ENCODE measurements around the gene SYNJ1. TPM values are rescaled to one million over a fixed set of nuclear protein-coding genes. Genes with fewer than 3 reads are reported as not detected.

Gene SYNJ1
- total and polyA plus RNA-seq, 2 of the 4 experiments (the other 2 are of a cell fraction): 3.6 to 4.6 TPM

- Histone ChIP-seq H3K9me3 (ENCODE audit: control insufficient read depth, insufficient read depth, low read length) (no peaks in the 10 kb centered on the region), H2BK120ac (ENCODE audit: low read depth, low read length) (no peak overlapping the region), H3K18ac (ENCODE audit: low read depth, low read length) (no peak overlapping the region), H3K9ac (ENCODE audit: low read depth, low read length) (no peak overlapping the region), H3K36me3 (ENCODE audit: control insufficient read depth, insufficient read depth, low read length) (no peaks in the 10 kb centered on the region; the same call in 1 of the 2 replicates), H3K14ac (replicated peaks; ENCODE audit: low read depth, low read length) (no peak overlapping the region), H4K8ac (ENCODE audit: low read depth in 2 of 2, low read length in 2 of 2) (no peak overlapping the region), H4K5ac (ENCODE audit: low read depth, low read length) (no peak overlapping the region), H2BK20ac (ENCODE audit: low read depth, low read length) (no peak overlapping the region), H3K4me2 (ENCODE audit: low read depth, low read length) (no peak overlapping the region), H3K27me3 (ENCODE audit: control insufficient read depth, insufficient read depth, low read length) (no peaks in the 10 kb centered on the region), H3K4ac (ENCODE audit: low read depth, low read length) (no peak overlapping the region), H3K27ac (ENCODE audit: insufficient read depth, low read length) (no peak overlapping the region), H3K9me1 (ENCODE audit: insufficient read depth, low read length) (peaks cover 6% of the 10 kb centered on the region; the same call in 1 of the 2 replicates), H2AK5ac (ENCODE audit: low read depth, low read length) (no peak overlapping the region), H3K4me3 (ENCODE audit: insufficient read depth, low read depth, low read length) (no peak overlapping the region), H4K20me1 (ENCODE audit: insufficient read depth, low read length) (no peaks in the 10 kb centered on the region), H4K91ac (ENCODE audit: insufficient read depth, low read depth, low read length) (no peak overlapping the region), H3K79me1 (ENCODE audit: low read depth in 1 of 2, low read length in 2 of 2) (peaks cover 5 to 8% of the 10 kb centered on the region in 2 experiments; a peak in 3 of 4 replicates), H2BK5ac (ENCODE audit: low read depth, low read length, poor library complexity, severe bottlenecking) (no peak overlapping the region), H2BK15ac (ENCODE audit: low read depth, low read length) (no peak overlapping the region), H3K4me1 (ENCODE audit: control insufficient read depth, insufficient read depth, low read length) (peaks cover 6% of the 10 kb centered on the region), H3K56ac (ENCODE audit: extremely low read depth, insufficient read depth, low read length) (no peak overlapping the region), H2AFZ (replicated peaks; ENCODE audit: low read length, poor library complexity) (no peak overlapping the region), H2AK9ac (replicated peaks; ENCODE audit: low read depth, low read length, poor library complexity) (no peak overlapping the region), H3K23ac (ENCODE audit: low read depth, low read length) (no peak overlapping the region)
- BruUV-seq (replicated peaks): no TSS peak
- WGBS, 2 experiments (ENCODE audit: extremely low coverage in 2 of 2, insufficient read length in 1 of 2): no CpG with 5 or more reads among the region's 2 CpGs
- ChIA-PET POLR2A (ENCODE audit: unreplicated experiment) (no interaction called here), CTCF (no interaction called here)
- dilution Hi-C loops (cut with HindIII; ENCODE audit: low sequenced_read_pairs, unreplicated experiment): no loop called here
- ATAC-seq (ENCODE audit: low read depth) (no peak), DNase-seq (no peak)
- TF ChIP-seq, protein P1, sequence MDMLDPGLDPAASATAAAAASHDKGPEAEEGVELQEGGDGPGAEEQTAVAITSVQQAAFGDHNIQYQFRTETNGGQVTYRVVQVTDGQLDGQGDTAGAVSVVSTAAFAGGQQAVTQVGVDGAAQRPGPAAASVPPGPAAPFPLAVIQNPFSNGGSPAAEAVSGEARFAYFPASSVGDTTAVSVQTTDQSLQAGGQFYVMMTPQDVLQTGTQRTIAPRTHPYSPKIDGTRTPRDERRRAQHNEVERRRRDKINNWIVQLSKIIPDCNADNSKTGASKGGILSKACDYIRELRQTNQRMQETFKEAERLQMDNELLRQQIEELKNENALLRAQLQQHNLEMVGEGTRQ (IDR thresholded peaks at IDR 0.05; ENCODE audit: low read depth, low read length): no peak
- no peak for TF ChIP-seq MAFK (IDR thresholded peaks at IDR 0.05; ENCODE audit: low read depth, low read length)
- TF ChIP-seq RCOR1 (IDR thresholded peaks at IDR 0.05; ENCODE audit: insufficient replicate concordance, low read length): no peak
- no peak for TF ChIP-seq POLR2A (IDR thresholded peaks at IDR 0.05; ENCODE audit: low read depth, low read length)
- no peak for TF ChIP-seq BHLHE40 (IDR thresholded peaks at IDR 0.05; ENCODE audit: low read depth, low read length)
- no peak for TF ChIP-seq FOS (IDR thresholded peaks at IDR 0.05; ENCODE audit: low read depth, low read length)
- TF ChIP-seq NFE2L2 (IDR thresholded peaks at IDR 0.05; ENCODE audit: low read depth, low read length): no peak
- TF ChIP-seq RAD21 (IDR thresholded peaks at IDR 0.05; ENCODE audit: low read length): no peak
- no peak for TF ChIP-seq SMC3 (IDR thresholded peaks at IDR 0.05; ENCODE audit: low read depth, low read length)
- no peak for TF ChIP-seq MXI1 (IDR thresholded peaks at IDR 0.05; ENCODE audit: borderline replicate concordance, low read depth, low read length)
- TF ChIP-seq ELK1 (IDR thresholded peaks at IDR 0.05; ENCODE audit: borderline replicate concordance, low read depth, low read length): no peak
- intact Hi-C loops (cut with micrococcal nuclease): no loop called here
- in situ Hi-C loops (cut with MboI; ENCODE audit: low sequenced_read_pairs): no loop called here
Measured at GRCh38 chr21:32698286-32698685, 29.5 kb downstream of the SYNJ1 start.
